ENCODE measurements around the gene TMEM234. TPM values are rescaled to one million over a fixed set of nuclear protein-coding genes. Genes with fewer than 3 reads are reported as not detected.

The TMEM234 gene
- total and polyA plus RNA-seq, 2 of the 4 experiments (the other 2 are of a cell fraction) = 10.8 to 22.7 TPM

DNA sequence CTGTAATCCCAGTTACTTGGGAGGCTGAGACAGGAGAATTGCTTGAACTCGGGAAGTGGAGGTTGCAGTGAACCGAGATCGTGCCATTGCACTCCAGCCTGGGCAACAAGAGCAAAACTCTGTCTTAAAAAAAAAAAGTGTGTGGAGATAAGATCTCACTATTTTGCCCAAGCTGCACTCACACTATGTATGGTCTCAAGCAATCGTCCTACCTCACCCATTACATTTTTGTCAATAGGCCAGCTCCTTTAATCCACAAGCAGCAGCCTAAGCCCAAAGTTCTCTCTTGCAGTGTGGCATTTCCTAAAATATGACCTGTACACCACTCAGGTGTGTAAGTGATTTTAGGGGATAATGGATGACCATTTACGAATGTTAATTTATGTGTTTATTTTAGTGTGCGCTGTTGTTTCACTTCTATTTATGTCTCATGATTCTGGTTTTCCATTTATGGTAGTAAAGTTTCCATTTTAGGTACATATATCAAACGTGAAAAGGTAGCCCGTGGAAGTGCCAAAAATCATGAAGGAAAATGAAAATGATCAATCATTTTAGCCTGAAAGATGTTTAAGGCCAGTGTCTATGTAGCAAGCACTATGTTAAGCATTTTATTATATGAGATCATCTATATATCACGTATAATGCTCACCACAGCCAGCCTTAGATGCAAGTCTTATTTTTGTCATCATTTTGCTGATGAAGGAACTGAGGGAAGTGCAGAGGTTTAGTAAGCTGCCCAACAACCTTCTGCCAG is 34.5 kb upstream of the TMEM234 start:
- H3K4ac ChIP-seq (ENCODE audit: low read depth, low read length) = no peak overlapping the region
- H2AFZ ChIP-seq (replicated peaks; ENCODE audit: low read length, poor library complexity) = no peak overlapping the region
- no peak overlapping the region for H2BK5ac ChIP-seq (ENCODE audit: low read depth, low read length, poor library complexity, severe bottlenecking)
- H4K5ac ChIP-seq (ENCODE audit: low read depth, low read length) = no peak overlapping the region
- H2BK120ac ChIP-seq (ENCODE audit: low read depth, low read length) = no peak overlapping the region
- H3K4me3 ChIP-seq (ENCODE audit: insufficient read depth, low read depth, low read length) = no peak overlapping the region
- DNase-seq = no peak
- H3K79me1 ChIP-seq (ENCODE audit: low read depth in 1 of 2, low read length in 2 of 2) = no peaks in the 10 kb centered on the region
- H3K27ac ChIP-seq (ENCODE audit: insufficient read depth, low read length) = no peak overlapping the region
- no peak overlapping the region for H3K23ac ChIP-seq (ENCODE audit: low read depth, low read length)
- intact Hi-C loops (cut with micrococcal nuclease) = no loop called here
- no peak overlapping the region for H2AK5ac ChIP-seq (ENCODE audit: low read depth, low read length)
- no peak overlapping the region for H3K56ac ChIP-seq (ENCODE audit: extremely low read depth, insufficient read depth, low read length)
- no peak overlapping the region for H4K91ac ChIP-seq (ENCODE audit: insufficient read depth, low read depth, low read length)
- H3K18ac ChIP-seq (ENCODE audit: low read depth, low read length) = no peak overlapping the region
- H3K27me3 ChIP-seq (ENCODE audit: control insufficient read depth, insufficient read depth, low read length) = peaks cover 2% of the 10 kb centered on the region; the same call in 1 of the 2 replicates
- no peak overlapping the region for H4K8ac ChIP-seq (ENCODE audit: low read depth in 2 of 2, low read length in 2 of 2)
- CTCF ChIA-PET = no interaction called here
- in situ Hi-C loops (cut with MboI; ENCODE audit: low sequenced_read_pairs) = no loop called here
- 70% methylated on average over 2 of the region's 9 CpGs; no CpG with 5 or more reads in 1 of the 2 experiments for WGBS, 2 experiments (ENCODE audit: extremely low coverage in 2 of 2, insufficient read length in 1 of 2)
- H2AK9ac ChIP-seq (replicated peaks; ENCODE audit: low read depth, low read length, poor library complexity) = no peak overlapping the region
- H3K4me1 ChIP-seq (ENCODE audit: control insufficient read depth, insufficient read depth, low read length) = no peaks in the 10 kb centered on the region
- POLR2A ChIA-PET (ENCODE audit: unreplicated experiment) = no interaction called here
- no peak overlapping the region for H3K14ac ChIP-seq (replicated peaks; ENCODE audit: low read depth, low read length)
- no peak overlapping the region for H2BK20ac ChIP-seq (ENCODE audit: low read depth, low read length)
- no peak for ATAC-seq (ENCODE audit: low read depth)
- TF ChIP-seq RCOR1 (IDR thresholded peaks at IDR 0.05; ENCODE audit: insufficient replicate concordance, low read length) (no peak), POLR2A (IDR thresholded peaks at IDR 0.05; ENCODE audit: low read depth, low read length) (no peak), CEBPB (IDR thresholded peaks at IDR 0.05; ENCODE audit: low read depth, low read length) (no peak), MAZ (IDR thresholded peaks at IDR 0.05; ENCODE audit: borderline replicate concordance, low read depth, low read length) (no peak), MXI1 (IDR thresholded peaks at IDR 0.05; ENCODE audit: borderline replicate concordance, low read depth, low read length) (no peak), CHD1 (IDR thresholded peaks at IDR 0.05; ENCODE audit: low read depth, low read length) (no peak), NFE2L2 (IDR thresholded peaks at IDR 0.05; ENCODE audit: low read depth, low read length) (no peak), MAFK (IDR thresholded peaks at IDR 0.05; ENCODE audit: low read depth, low read length) (no peak), BHLHE40 (IDR thresholded peaks at IDR 0.05; ENCODE audit: low read depth, low read length) (no peak), FOS (IDR thresholded peaks at IDR 0.05; ENCODE audit: low read depth, low read length) (no peak), RAD21 (IDR thresholded peaks at IDR 0.05; ENCODE audit: low read length) (no peak)
- TF ChIP-seq, protein P1, sequence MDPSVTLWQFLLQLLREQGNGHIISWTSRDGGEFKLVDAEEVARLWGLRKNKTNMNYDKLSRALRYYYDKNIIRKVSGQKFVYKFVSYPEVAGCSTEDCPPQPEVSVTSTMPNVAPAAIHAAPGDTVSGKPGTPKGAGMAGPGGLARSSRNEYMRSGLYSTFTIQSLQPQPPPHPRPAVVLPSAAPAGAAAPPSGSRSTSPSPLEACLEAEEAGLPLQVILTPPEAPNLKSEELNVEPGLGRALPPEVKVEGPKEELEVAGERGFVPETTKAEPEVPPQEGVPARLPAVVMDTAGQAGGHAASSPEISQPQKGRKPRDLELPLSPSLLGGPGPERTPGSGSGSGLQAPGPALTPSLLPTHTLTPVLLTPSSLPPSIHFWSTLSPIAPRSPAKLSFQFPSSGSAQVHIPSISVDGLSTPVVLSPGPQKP (IDR thresholded peaks at IDR 0.05; ENCODE audit: borderline replicate concordance, low read depth, low read length) = no peak
- TF ChIP-seq, protein P2, sequence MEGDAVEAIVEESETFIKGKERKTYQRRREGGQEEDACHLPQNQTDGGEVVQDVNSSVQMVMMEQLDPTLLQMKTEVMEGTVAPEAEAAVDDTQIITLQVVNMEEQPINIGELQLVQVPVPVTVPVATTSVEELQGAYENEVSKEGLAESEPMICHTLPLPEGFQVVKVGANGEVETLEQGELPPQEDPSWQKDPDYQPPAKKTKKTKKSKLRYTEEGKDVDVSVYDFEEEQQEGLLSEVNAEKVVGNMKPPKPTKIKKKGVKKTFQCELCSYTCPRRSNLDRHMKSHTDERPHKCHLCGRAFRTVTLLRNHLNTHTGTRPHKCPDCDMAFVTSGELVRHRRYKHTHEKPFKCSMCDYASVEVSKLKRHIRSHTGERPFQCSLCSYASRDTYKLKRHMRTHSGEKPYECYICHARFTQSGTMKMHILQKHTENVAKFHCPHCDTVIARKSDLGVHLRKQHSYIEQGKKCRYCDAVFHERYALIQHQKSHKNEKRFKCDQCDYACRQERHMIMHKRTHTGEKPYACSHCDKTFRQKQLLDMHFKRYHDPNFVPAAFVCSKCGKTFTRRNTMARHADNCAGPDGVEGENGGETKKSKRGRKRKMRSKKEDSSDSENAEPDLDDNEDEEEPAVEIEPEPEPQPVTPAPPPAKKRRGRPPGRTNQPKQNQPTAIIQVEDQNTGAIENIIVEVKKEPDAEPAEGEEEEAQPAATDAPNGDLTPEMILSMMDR (conservative IDR thresholded peaks at IDR 0.05; ENCODE audit: low read depth, low read length) = no peak
- TF ChIP-seq, protein P3, sequence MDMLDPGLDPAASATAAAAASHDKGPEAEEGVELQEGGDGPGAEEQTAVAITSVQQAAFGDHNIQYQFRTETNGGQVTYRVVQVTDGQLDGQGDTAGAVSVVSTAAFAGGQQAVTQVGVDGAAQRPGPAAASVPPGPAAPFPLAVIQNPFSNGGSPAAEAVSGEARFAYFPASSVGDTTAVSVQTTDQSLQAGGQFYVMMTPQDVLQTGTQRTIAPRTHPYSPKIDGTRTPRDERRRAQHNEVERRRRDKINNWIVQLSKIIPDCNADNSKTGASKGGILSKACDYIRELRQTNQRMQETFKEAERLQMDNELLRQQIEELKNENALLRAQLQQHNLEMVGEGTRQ (IDR thresholded peaks at IDR 0.05; ENCODE audit: low read depth, low read length) = no peak
- no TSS peak for BruUV-seq (replicated peaks)
- no peak overlapping the region for H3K9ac ChIP-seq (ENCODE audit: low read depth, low read length)
- no peaks in the 10 kb centered on the region for H3K36me3 ChIP-seq (ENCODE audit: control insufficient read depth, insufficient read depth, low read length)
- H2BK15ac ChIP-seq (ENCODE audit: low read depth, low read length) = no peak overlapping the region
- H4K20me1 ChIP-seq (ENCODE audit: insufficient read depth, low read length) = no peaks in the 10 kb centered on the region
- H3K9me3 ChIP-seq (ENCODE audit: control insufficient read depth, insufficient read depth, low read length) = no peaks in the 10 kb centered on the region
- dilution Hi-C loops (cut with HindIII; ENCODE audit: low sequenced_read_pairs, unreplicated experiment) = no loop called here
- H3K9me1 ChIP-seq (ENCODE audit: insufficient read depth, low read length) = no peaks in the 10 kb centered on the region
- H3K4me2 ChIP-seq (ENCODE audit: low read depth, low read length) = no peak overlapping the region
